Prostate gland (tissue), 2 donors: Measurements from ENCODE around the gene PNMT.

Source experiments
- CTCF ChIP-seq, 4 experiments: fragments of 200-600 bp in 2 of 4; fragments of 450-650 bp in 2 of 4; sonication (generic) in 2 of 4; IDR thresholded peaks; 1 replicate in 3 of 4; 2 replicates in 1 of 4; pipeline ENCODE4 v1.5.1; 2016 to 2019; ENCODE audit warnings: antibody characterized with exemption in 4 of 4, mild to moderate bottlenecking in 2 of 4, moderate library complexity in 2 of 4
- POLR2A ChIP-seq: fragments of 450-650 bp; IDR thresholded peaks from one replicate; pipeline ENCODE4 v1.6.1; 2016; ENCODE audit warnings: antibody characterized with exemption, mild to moderate bottlenecking
- POLR2AphosphoS5 ChIP-seq: sonication (generic); formaldehyde crosslinking; IDR thresholded peaks from one replicate; pipeline ENCODE4 v1.6.1; 2017; ENCODE audit warnings: antibody characterized with exemption

- TF ChIP-seq CTCF (IDR thresholded peaks at IDR 0.05) (no peak), POLR2AphosphoS5 (no peak), POLR2A (no peak)
Measured at GRCh38 chr17:39619786-39620101, 48.5 kb upstream of the PNMT start.
